GM12892 (cell line): ENCODE results near the gene PRICKLE1. TPM values are rescaled to one million over a fixed set of nuclear protein-coding genes. Genes with fewer than 3 reads are reported as not detected.

ENCODE experiments used
- DNase-seq: peaks from one replicate; pipeline ENCODE4 v3.0.0; 2011; ENCODE audit not compliant: insufficient read length
- FAIRE-seq: peaks from 2 replicates; lab custom pipeline; 2011; peaks lifted over from hg19 to GRCh38; lab: Jason Lieb, UNC
- POLR2A ChIP-seq: IDR thresholded peaks from 2 replicates; pipeline ENCODE4 v1.6.1; 2011; ENCODE audit warnings: low read depth, low read length, control low read depth
- POLR2AphosphoS5 ChIP-seq: IDR thresholded peaks from 2 replicates; pipeline ENCODE4 v1.6.1; 2011; ENCODE audit warnings: low read depth, low read length, control low read depth
- TAF1 ChIP-seq: IDR thresholded peaks from 2 replicates; pipeline ENCODE4 v1.6.1; 2011; ENCODE audit warnings: low read depth, mild to moderate bottlenecking, control low read depth, low read length, borderline replicate concordance
- polyA plus RNA-seq: library from polyadenylated mRNA; unstranded; fragments of >200 nt; gene quantifications from one replicate; pipeline ENCODE4 v1.2.1, GENCODE V29; 2012; ENCODE audit warnings: missing spikeins, inconsistent platforms; ENCODE audit not compliant: missing spikeins

The PRICKLE1 gene
- polyA plus RNA-seq = 0.36 TPM

- TF ChIP-seq POLR2AphosphoS5 (no peak), TAF1 (no peak), POLR2A (no peak)
- peak; percentile 43 for DNase-seq
- FAIRE-seq = no peak
These were observed at the start of gene PRICKLE1 for GRCh38 chr12:42589465-42590329. PRICKLE1 (minus strand) TSS chr12:42589746; CDS start chr12:42472516, 117,230 bp downstream.

- no peak for TF ChIP-seq POLR2A
- no peak for TF ChIP-seq TAF1
- TF ChIP-seq POLR2AphosphoS5 = no peak
- no peak for FAIRE-seq
- DNase-seq = no peak
These were observed 49.2 kb upstream of the PRICKLE1 start for GRCh38 chr12:42638697-42639096.

GRCh38 chr12:42638011-42638410 lies 48.5 kb upstream of the PRICKLE1 start:
- no peak for FAIRE-seq
- DNase-seq = no peak
- TF ChIP-seq POLR2A (no peak), TAF1 (no peak), POLR2AphosphoS5 (no peak)

GRCh38 chr12:42636993-42637392 lies 47.4 kb upstream of the PRICKLE1 start:
- FAIRE-seq = no peak
- TF ChIP-seq TAF1 (no peak), POLR2A (no peak), POLR2AphosphoS5 (no peak)
- DNase-seq = no peak

GRCh38 chr12:42633594-42633993 lies 44.0 kb upstream of the PRICKLE1 start:
- DNase-seq (no peak), FAIRE-seq (no peak)
- TF ChIP-seq TAF1 (no peak), POLR2A (no peak), POLR2AphosphoS5 (no peak)

GRCh38 chr12:42631513-42631912 lies 42.0 kb upstream of the PRICKLE1 start:
- no peak for FAIRE-seq
- DNase-seq = no peak
- TF ChIP-seq POLR2A (no peak), TAF1 (no peak), POLR2AphosphoS5 (no peak)

- FAIRE-seq (no peak), DNase-seq (no peak)
- TF ChIP-seq TAF1 (no peak), POLR2AphosphoS5 (no peak), POLR2A (no peak)
These were observed 40.8 kb upstream of the PRICKLE1 start for GRCh38 chr12:42630314-42630713.

GRCh38 chr12:42627151-42627550 lies 37.6 kb upstream of the PRICKLE1 start:
- FAIRE-seq (no peak), DNase-seq (no peak)
- TF ChIP-seq POLR2AphosphoS5 (no peak), POLR2A (no peak), TAF1 (no peak)

- no peak for FAIRE-seq
- no peak for DNase-seq
- TF ChIP-seq POLR2A (no peak), TAF1 (no peak), POLR2AphosphoS5 (no peak)
These were observed 36.1 kb upstream of the PRICKLE1 start for GRCh38 chr12:42625611-42626010.

- TF ChIP-seq TAF1 = no peak
- no peak for TF ChIP-seq POLR2AphosphoS5
- no peak for TF ChIP-seq POLR2A
- FAIRE-seq (no peak), DNase-seq (no peak)
These were observed 28.1 kb upstream of the PRICKLE1 start for GRCh38 chr12:42617622-42618021.

GRCh38 chr12:42615006-42615405 lies 25.5 kb upstream of the PRICKLE1 start:
- no peak for DNase-seq

GRCh38 chr12:42612231-42612613 lies 22.7 kb upstream of the PRICKLE1 start:
- FAIRE-seq = no peak
- TF ChIP-seq POLR2AphosphoS5 = no peak
- TF ChIP-seq POLR2A = no peak
- no peak for DNase-seq

More at GRCh38 chr12:42615006-42615405, 25.5 kb upstream of the PRICKLE1 start:
- FAIRE-seq = no peak
- TF ChIP-seq POLR2A (no peak), POLR2AphosphoS5 (no peak), TAF1 (no peak)
